Stimulated activated naive B cell treated with anti-CD40 and anti-IgM and Interleukin-4, amounts not matched to agents 10 μg/mL and 1 μg/mL and 100 μg/mL, for 72 hours (primary cell): Measurements from ENCODE around the gene ZNF717.

ENCODE experiments used
- ATAC-seq, 2 donors: fragments of 150-1000 bp; cut with Tn5 transposase; replicated peaks; 2 replicates each; pipeline ENCODE4 v1.10.0; 2021; ENCODE audit warnings: moderate library complexity in 1 of 2
- DNase-seq: peaks from one replicate; pipeline ENCODE4 v3.0.0; 2021
- H3K27ac Mint-ChIP-seq: one replicate; pipeline ENCODE4 v1.8.0; 2022; ENCODE audit warnings: mild to moderate bottlenecking, mixed read lengths
- H3K27me3 Mint-ChIP-seq, 2 donors: one replicate each; pipeline ENCODE4 v1.8.0; 2022; ENCODE audit warnings: mixed read lengths in 2 of 2
- H3K36me3 Mint-ChIP-seq, 2 donors: one replicate each; pipeline ENCODE4 v1.8.0; 2022; ENCODE audit warnings: mixed read lengths in 2 of 2, mild to moderate bottlenecking in 1 of 2
- H3K4me1 Mint-ChIP-seq, 2 donors: one replicate each; pipeline ENCODE4 v1.8.0; 2022; ENCODE audit warnings: mixed read lengths in 2 of 2, mild to moderate bottlenecking in 1 of 2
- H3K4me3 Mint-ChIP-seq, 2 donors: one replicate each; pipeline ENCODE4 v1.8.0; 2022; ENCODE audit warnings: mild to moderate bottlenecking in 2 of 2, mixed read lengths in 2 of 2, moderate library complexity in 1 of 2
- H3K9me3 Mint-ChIP-seq, 2 donors: one replicate each; pipeline ENCODE4 v1.8.0; 2022; ENCODE audit warnings: mixed read lengths in 2 of 2, mild to moderate bottlenecking in 1 of 2

The ZNF717 gene

GRCh38 chr3:75687323-75687722 is 98.0 kb downstream of the ZNF717 start:
- DNase-seq (no peak), ATAC-seq (no peak)
- Mint-ChIP-seq H3K27ac (no peak overlapping the region), H3K9me3 (peaks cover 19 to 27% of the 10 kb centered on the region in 2 donors), H3K4me1 (no peaks in the 10 kb centered on the region), H3K36me3 (peaks cover 8 to 10% of the 10 kb centered on the region in 2 donors), H3K4me3 (no peak overlapping the region), H3K27me3 (no peaks in the 10 kb centered on the region)
